ENCODE data around the gene DMD. TPM values are rescaled to one million over a fixed set of nuclear protein-coding genes. Genes with fewer than 3 reads are reported as not detected.

The DMD gene
- polyA plus RNA-seq, 1 donor from 2014 or later: 21.6 TPM

DNA sequence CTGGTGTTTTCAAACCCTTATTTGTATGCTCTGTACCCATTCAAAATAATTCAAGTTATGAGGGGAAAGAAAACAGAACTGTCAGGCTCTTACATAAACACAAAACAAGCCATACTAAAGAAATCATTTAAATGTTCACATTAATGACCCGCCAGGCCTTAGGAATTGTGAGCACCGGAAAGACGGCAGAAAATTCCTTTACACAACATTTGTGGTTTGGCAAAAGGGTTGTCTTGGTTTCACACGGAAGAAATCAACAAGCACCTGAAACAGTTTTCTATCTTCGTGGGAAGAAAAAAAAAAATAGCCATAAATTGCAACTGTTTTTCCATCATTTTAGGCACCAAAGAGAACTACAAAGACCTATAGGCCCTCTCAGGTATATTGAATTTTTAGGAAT, 1951.0 kb downstream of the DMD start:
- Histone ChIP-seq H3F3A (ENCODE audit: insufficient read depth, low read length, poor library complexity, severe bottlenecking) (no peaks in the 10 kb centered on the region), H2AFZ (ENCODE audit: low read depth, low read length) (no peak overlapping the region), H3K36me3 (ENCODE audit: insufficient read depth, low read length) (no peaks in the 10 kb centered on the region), H3K9ac (ENCODE audit: low read length) (no peak overlapping the region), H3K27me3 (ENCODE audit: insufficient read depth, low read depth, low read length) (no peaks in the 10 kb centered on the region), H3K9me2 (ENCODE audit: insufficient read depth, low read length) (no peaks in the 10 kb centered on the region), H4K20me1 (ENCODE audit: insufficient read depth) (no peaks in the 10 kb centered on the region), H3K9me3 (ENCODE audit: low read length) (no peaks in the 10 kb centered on the region), H3K79me2 (replicated peaks; ENCODE audit: insufficient read depth, low read length) (no peaks in the 10 kb centered on the region), H3K4me3 (ENCODE audit: low read length) (no peak overlapping the region), H3K4me2 (ENCODE audit: low read length) (no peak overlapping the region), H3K27ac (ENCODE audit: low read length) (no peak overlapping the region)
- TF ChIP-seq MXI1 (conservative IDR thresholded peaks at IDR 0.05; ENCODE audit: poor library complexity, severe bottlenecking): no peak

DNA sequence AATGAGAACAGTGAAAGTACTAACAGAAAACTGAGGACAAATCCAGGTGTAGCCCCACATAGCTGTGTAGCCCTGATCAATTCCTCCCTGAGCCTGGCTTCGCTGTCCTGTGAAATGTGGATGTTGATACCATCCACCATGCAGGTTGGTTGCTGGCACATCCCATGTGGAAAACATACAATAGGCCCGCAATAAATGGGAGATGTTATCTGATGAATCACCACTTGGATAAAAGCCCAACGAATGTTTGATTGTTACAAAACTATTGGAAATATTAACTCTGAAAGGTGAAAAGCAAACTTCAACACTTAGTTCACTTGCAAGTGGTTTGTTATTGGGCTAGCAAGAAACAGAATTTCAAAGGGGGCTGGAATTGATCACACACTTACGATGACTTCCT, 1953.2 kb downstream of the DMD start:
- H3K27me3 ChIP-seq (ENCODE audit: insufficient read depth, low read depth, low read length): no peaks in the 10 kb centered on the region
- no peak overlapping the region for H3K27ac ChIP-seq (ENCODE audit: low read length)
- no peaks in the 10 kb centered on the region for H3K9me3 ChIP-seq (ENCODE audit: low read length)
- no peak overlapping the region for H3K4me3 ChIP-seq (ENCODE audit: low read length)
- H3K9ac ChIP-seq (ENCODE audit: low read length): no peak overlapping the region
- no peaks in the 10 kb centered on the region for H3F3A ChIP-seq (ENCODE audit: insufficient read depth, low read length, poor library complexity, severe bottlenecking)
- no peaks in the 10 kb centered on the region for H3K79me2 ChIP-seq (replicated peaks; ENCODE audit: insufficient read depth, low read length)
- H3K9me2 ChIP-seq (ENCODE audit: insufficient read depth, low read length): no peaks in the 10 kb centered on the region
- no peaks in the 10 kb centered on the region for H4K20me1 ChIP-seq (ENCODE audit: insufficient read depth)
- H3K4me2 ChIP-seq (ENCODE audit: low read length): no peak overlapping the region
- no peaks in the 10 kb centered on the region for H3K36me3 ChIP-seq (ENCODE audit: insufficient read depth, low read length)
- TF ChIP-seq, protein P1, sequence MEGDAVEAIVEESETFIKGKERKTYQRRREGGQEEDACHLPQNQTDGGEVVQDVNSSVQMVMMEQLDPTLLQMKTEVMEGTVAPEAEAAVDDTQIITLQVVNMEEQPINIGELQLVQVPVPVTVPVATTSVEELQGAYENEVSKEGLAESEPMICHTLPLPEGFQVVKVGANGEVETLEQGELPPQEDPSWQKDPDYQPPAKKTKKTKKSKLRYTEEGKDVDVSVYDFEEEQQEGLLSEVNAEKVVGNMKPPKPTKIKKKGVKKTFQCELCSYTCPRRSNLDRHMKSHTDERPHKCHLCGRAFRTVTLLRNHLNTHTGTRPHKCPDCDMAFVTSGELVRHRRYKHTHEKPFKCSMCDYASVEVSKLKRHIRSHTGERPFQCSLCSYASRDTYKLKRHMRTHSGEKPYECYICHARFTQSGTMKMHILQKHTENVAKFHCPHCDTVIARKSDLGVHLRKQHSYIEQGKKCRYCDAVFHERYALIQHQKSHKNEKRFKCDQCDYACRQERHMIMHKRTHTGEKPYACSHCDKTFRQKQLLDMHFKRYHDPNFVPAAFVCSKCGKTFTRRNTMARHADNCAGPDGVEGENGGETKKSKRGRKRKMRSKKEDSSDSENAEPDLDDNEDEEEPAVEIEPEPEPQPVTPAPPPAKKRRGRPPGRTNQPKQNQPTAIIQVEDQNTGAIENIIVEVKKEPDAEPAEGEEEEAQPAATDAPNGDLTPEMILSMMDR (IDR thresholded peaks at IDR 0.05; ENCODE audit: poor library complexity, severe bottlenecking): no peak
- TF ChIP-seq EZH2 (IDR thresholded peaks at IDR 0.05; ENCODE audit: borderline replicate concordance, insufficient read depth, low read length, poor library complexity, severe bottlenecking) (no peak), TAF1 (IDR thresholded peaks at IDR 0.05; ENCODE audit: low read depth) (no peak), POLR2AphosphoS5 (IDR thresholded peaks at IDR 0.05) (no peak), RAD21 (conservative IDR thresholded peaks at IDR 0.05) (no peak), SMC3 (conservative IDR thresholded peaks at IDR 0.05; ENCODE audit: poor library complexity) (no peak), EP300 (conservative IDR thresholded peaks at IDR 0.05; ENCODE audit: poor library complexity, severe bottlenecking) (no peak), MXI1 (conservative IDR thresholded peaks at IDR 0.05; ENCODE audit: poor library complexity, severe bottlenecking) (no peak)
- TF ChIP-seq, protein P2, sequence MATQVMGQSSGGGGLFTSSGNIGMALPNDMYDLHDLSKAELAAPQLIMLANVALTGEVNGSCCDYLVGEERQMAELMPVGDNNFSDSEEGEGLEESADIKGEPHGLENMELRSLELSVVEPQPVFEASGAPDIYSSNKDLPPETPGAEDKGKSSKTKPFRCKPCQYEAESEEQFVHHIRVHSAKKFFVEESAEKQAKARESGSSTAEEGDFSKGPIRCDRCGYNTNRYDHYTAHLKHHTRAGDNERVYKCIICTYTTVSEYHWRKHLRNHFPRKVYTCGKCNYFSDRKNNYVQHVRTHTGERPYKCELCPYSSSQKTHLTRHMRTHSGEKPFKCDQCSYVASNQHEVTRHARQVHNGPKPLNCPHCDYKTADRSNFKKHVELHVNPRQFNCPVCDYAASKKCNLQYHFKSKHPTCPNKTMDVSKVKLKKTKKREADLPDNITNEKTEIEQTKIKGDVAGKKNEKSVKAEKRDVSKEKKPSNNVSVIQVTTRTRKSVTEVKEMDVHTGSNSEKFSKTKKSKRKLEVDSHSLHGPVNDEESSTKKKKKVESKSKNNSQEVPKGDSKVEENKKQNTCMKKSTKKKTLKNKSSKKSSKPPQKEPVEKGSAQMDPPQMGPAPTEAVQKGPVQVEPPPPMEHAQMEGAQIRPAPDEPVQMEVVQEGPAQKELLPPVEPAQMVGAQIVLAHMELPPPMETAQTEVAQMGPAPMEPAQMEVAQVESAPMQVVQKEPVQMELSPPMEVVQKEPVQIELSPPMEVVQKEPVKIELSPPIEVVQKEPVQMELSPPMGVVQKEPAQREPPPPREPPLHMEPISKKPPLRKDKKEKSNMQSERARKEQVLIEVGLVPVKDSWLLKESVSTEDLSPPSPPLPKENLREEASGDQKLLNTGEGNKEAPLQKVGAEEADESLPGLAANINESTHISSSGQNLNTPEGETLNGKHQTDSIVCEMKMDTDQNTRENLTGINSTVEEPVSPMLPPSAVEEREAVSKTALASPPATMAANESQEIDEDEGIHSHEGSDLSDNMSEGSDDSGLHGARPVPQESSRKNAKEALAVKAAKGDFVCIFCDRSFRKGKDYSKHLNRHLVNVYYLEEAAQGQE (IDR thresholded peaks at IDR 0.05; ENCODE audit: borderline replicate concordance): no peak
- no peak overlapping the region for H2AFZ ChIP-seq (ENCODE audit: low read depth, low read length)
